ENCODE results near the gene ZNF827. TPM values are rescaled to one million over a fixed set of nuclear protein-coding genes. Genes with fewer than 3 reads are reported as not detected.

The ZNF827 gene
- total RNA-seq, 1 donor from 2014 or later = 15.6 TPM

- DNase-seq = peak; percentile 71
These were observed 51.2 kb downstream of the ZNF827 start for GRCh38 chr4:145887241-145887991.

- DNase-seq = peak; percentile 71
These were observed 51.8 kb downstream of the ZNF827 start for GRCh38 chr4:145886871-145887240.

- DNase-seq = no peak
These were observed 53.0 kb downstream of the ZNF827 start for GRCh38 chr4:145885666-145886065.

GRCh38 chr4:145884775-145885174 lies 53.8 kb downstream of the ZNF827 start:
- DNase-seq = no peak

GRCh38 chr4:145883101-145883694 lies 55.4 kb downstream of the ZNF827 start:
- no peak for DNase-seq

- no peak for DNase-seq
These were observed 56.0 kb downstream of the ZNF827 start for GRCh38 chr4:145882604-145883003.

- DNase-seq = no peak
These were observed 56.6 kb downstream of the ZNF827 start for GRCh38 chr4:145881989-145882388.

GRCh38 chr4:145881576-145881975 lies 57.0 kb downstream of the ZNF827 start:
- no peak for DNase-seq

GRCh38 chr4:145880355-145880960 lies 58.2 kb downstream of the ZNF827 start:
- no peak for DNase-seq

GRCh38 chr4:145879598-145879997 lies 59.0 kb downstream of the ZNF827 start:
- peak; percentile 36 for DNase-seq

- no peak for DNase-seq
These were observed 59.9 kb downstream of the ZNF827 start for GRCh38 chr4:145878501-145879435.

GRCh38 chr4:145876531-145877180 lies 62.0 kb downstream of the ZNF827 start:
- no peak for DNase-seq

GRCh38 chr4:145873901-145874300 lies 64.7 kb downstream of the ZNF827 start:
- DNase-seq = no peak

GRCh38 chr4:145871209-145871608 lies 67.4 kb downstream of the ZNF827 start:
- no peak for DNase-seq

- DNase-seq = no peak
These were observed 68.2 kb downstream of the ZNF827 start for GRCh38 chr4:145870155-145871020.

GRCh38 chr4:145868637-145869409 lies 69.8 kb downstream of the ZNF827 start:
- no peak for DNase-seq

GRCh38 chr4:145867406-145867805 lies 71.2 kb downstream of the ZNF827 start:
- DNase-seq = no peak

GRCh38 chr4:145866991-145867390 lies 71.6 kb downstream of the ZNF827 start:
- no peak for DNase-seq

GRCh38 chr4:145865274-145865941 lies 73.2 kb downstream of the ZNF827 start:
- no peak for DNase-seq

GRCh38 chr4:145863191-145863590 lies 75.4 kb downstream of the ZNF827 start:
- no peak for DNase-seq
